ENCODE data around the gene NCKAP5. TPM values are rescaled to one million over a fixed set of nuclear protein-coding genes. Genes with fewer than 3 reads are reported as not detected.

Gene NCKAP5
- total and polyA plus RNA-seq, 2 of the 8 experiments (the other 6 are each of a cell fraction or from before 2014, with no cell fraction given), result 0.27 to 0.86 TPM

DNA sequence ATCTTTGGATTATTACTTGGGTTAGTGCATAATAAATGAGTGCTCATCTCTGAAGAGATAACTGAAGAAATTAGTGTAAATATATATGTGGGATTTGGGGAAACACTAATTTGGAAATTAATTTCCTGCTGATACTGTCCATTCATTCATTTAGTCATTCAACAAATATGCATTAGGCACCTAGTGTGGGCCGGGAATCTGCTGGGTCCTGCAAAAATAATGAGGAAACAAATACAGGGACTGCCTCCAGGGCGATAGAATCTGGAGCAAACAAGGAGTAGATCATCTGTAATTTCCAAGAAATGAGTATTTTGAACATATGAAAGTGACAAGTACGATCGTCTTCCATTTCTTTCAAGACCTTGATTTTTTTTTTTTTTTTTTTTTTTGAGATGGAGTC is 694.5 kb downstream of the NCKAP5 start (continued):
- no peak for TF ChIP-seq E2F6 (IDR thresholded peaks at IDR 0.05)
